ENCODE results near the gene MPLKIP. TPM values are rescaled to one million over a fixed set of nuclear protein-coding genes. Genes with fewer than 3 reads are reported as not detected.
"Not testable (repeated sequence)": the region's sequence is repeated elsewhere in the genome, so short reads cannot be mapped to it uniquely, and the experiment has no call there.

Gene MPLKIP
- total RNA-seq, 1 experiment from 2014 or later: 43.8 TPM

DNA sequence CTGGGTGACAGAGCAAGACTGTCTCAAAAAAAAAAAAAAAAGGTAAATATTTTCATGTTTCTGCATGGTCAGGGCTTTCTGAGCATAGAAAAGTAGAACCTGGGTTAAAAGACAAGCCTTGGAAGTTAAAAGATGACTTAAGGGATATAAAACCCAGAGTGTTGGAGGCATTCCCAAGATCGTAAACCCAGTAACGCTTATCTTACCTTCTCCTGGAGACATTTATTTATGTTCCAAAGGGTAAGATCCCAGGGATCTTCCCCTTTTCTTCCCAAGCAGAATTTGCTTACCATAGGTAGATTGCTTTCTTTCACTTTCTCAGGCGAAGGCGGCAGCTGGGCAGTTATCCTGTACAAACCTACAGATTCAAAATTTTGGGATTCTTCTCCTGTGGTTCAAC is 22.6 kb upstream of the MPLKIP start:
- TF ChIP-seq, protein P1, sequence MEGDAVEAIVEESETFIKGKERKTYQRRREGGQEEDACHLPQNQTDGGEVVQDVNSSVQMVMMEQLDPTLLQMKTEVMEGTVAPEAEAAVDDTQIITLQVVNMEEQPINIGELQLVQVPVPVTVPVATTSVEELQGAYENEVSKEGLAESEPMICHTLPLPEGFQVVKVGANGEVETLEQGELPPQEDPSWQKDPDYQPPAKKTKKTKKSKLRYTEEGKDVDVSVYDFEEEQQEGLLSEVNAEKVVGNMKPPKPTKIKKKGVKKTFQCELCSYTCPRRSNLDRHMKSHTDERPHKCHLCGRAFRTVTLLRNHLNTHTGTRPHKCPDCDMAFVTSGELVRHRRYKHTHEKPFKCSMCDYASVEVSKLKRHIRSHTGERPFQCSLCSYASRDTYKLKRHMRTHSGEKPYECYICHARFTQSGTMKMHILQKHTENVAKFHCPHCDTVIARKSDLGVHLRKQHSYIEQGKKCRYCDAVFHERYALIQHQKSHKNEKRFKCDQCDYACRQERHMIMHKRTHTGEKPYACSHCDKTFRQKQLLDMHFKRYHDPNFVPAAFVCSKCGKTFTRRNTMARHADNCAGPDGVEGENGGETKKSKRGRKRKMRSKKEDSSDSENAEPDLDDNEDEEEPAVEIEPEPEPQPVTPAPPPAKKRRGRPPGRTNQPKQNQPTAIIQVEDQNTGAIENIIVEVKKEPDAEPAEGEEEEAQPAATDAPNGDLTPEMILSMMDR (conservative IDR thresholded peaks at IDR 0.05; ENCODE audit: low read depth, low read length): no peak
- no peak for TF ChIP-seq EZH2 (IDR thresholded peaks at IDR 0.05; ENCODE audit: borderline replicate concordance, low read depth, low read length, poor library complexity, severe bottlenecking)
- H3K4me1 ChIP-seq (ENCODE audit: insufficient read depth, low read length, poor library complexity, severe bottlenecking): no peaks in the 10 kb centered on the region
- no TSS peak for BruUV-seq (replicated peaks)
- H3K9me3 ChIP-seq (ENCODE audit: low read depth, low read length, poor library complexity, severe bottlenecking): no peaks in the 10 kb centered on the region
- ChIA-PET CTCF (no interaction called here), POLR2A (ENCODE audit: low non-redundant PET) (no interaction called here)
- intact Hi-C loops (cut with micrococcal nuclease; ENCODE audit: unreplicated experiment): no loop called here
- H3K27me3 ChIP-seq (replicated peaks; ENCODE audit: insufficient read depth, low read depth, low read length, poor library complexity): no peaks in the 10 kb centered on the region
- H3K27ac ChIP-seq (ENCODE audit: low read depth, low read length, poor library complexity, severe bottlenecking): no peak overlapping the region
- no peak for DNase-seq (ENCODE audit: low spot score)
- H3K4me3 ChIP-seq (ENCODE audit: low read depth, low read length, poor library complexity, severe bottlenecking): no peak overlapping the region
- H3K36me3 ChIP-seq (ENCODE audit: insufficient read depth, low read length, poor library complexity, severe bottlenecking): no peaks in the 10 kb centered on the region

DNA sequence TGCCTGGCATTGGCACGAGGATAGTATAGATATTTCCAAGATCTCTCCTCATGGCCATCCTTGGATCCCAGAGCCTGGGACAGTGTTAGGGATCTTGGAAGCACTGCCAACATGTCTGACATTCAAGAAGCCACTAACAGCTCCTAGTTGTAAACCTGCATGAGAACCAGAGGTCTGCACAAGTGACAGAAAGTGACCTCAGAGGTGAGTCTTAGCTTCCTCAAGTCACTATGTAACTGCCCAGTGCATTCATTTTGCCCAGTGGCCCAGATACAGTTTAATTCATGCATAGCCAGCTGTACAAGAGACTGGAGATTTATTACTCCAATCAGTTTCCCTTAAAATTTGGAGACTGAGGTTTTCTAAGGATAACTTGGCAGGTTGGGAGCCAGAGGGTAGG is 17.1 kb upstream of the MPLKIP start:
- no peaks in the 10 kb centered on the region for H3K4me1 ChIP-seq (ENCODE audit: insufficient read depth, low read length, poor library complexity, severe bottlenecking)
- ChIA-PET POLR2A (ENCODE audit: low non-redundant PET) (interaction anchor here (0.6 kb wide), 1 partner anchor 255 kb away, joined by 3 read pairs; no protein-coding TSS in a partner anchor), CTCF (no interaction called here)
- H3K27ac ChIP-seq (ENCODE audit: low read depth, low read length, poor library complexity, severe bottlenecking): no peak overlapping the region
- no peaks in the 10 kb centered on the region for H3K36me3 ChIP-seq (ENCODE audit: insufficient read depth, low read length, poor library complexity, severe bottlenecking)
- BruUV-seq (replicated peaks): no TSS peak
- no peaks in the 10 kb centered on the region for H3K9me3 ChIP-seq (ENCODE audit: low read depth, low read length, poor library complexity, severe bottlenecking)
- H3K4me3 ChIP-seq (ENCODE audit: low read depth, low read length, poor library complexity, severe bottlenecking): no peak overlapping the region
- TF ChIP-seq, protein P1 (conservative IDR thresholded peaks at IDR 0.05; ENCODE audit: low read depth, low read length): no peak
- no peak for TF ChIP-seq EZH2 (IDR thresholded peaks at IDR 0.05; ENCODE audit: borderline replicate concordance, low read depth, low read length, poor library complexity, severe bottlenecking)
- intact Hi-C loops (cut with micrococcal nuclease; ENCODE audit: unreplicated experiment): no loop called here
- no peaks in the 10 kb centered on the region for H3K27me3 ChIP-seq (replicated peaks; ENCODE audit: insufficient read depth, low read depth, low read length, poor library complexity)
- no peak for DNase-seq (ENCODE audit: low spot score)

DNA sequence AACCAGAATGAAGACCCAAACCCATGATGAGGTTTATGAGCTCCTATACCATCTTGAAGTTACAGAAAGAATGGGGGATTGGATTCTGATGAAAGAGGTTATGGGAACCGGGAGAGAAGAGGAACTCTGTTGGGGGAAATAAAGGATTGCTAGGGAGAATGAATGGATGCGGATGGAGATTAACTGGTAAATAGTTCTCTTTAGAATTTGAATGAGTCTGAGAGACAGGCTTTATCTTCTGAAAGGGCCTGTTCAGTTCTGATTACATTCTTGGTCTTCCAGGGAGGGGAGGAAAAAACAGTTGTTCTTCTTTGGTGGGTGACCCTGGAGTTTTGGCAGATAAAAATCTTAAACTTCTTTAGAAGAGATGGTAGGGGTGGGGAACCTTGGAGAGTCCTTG is 14.2 kb upstream of the MPLKIP start:
- intact Hi-C loops (cut with micrococcal nuclease; ENCODE audit: unreplicated experiment): no loop called here
- Histone ChIP-seq H3K4me3 (ENCODE audit: low read depth, low read length, poor library complexity, severe bottlenecking) (no peak overlapping the region), H3K4me1 (ENCODE audit: insufficient read depth, low read length, poor library complexity, severe bottlenecking) (no peaks in the 10 kb centered on the region), H3K36me3 (ENCODE audit: insufficient read depth, low read length, poor library complexity, severe bottlenecking) (no peaks in the 10 kb centered on the region), H3K27me3 (replicated peaks; ENCODE audit: insufficient read depth, low read depth, low read length, poor library complexity) (no peaks in the 10 kb centered on the region), H3K9me3 (ENCODE audit: low read depth, low read length, poor library complexity, severe bottlenecking) (no peaks in the 10 kb centered on the region), H3K27ac (ENCODE audit: low read depth, low read length, poor library complexity, severe bottlenecking) (no peak overlapping the region)
- TF ChIP-seq EZH2 (IDR thresholded peaks at IDR 0.05; ENCODE audit: borderline replicate concordance, low read depth, low read length, poor library complexity, severe bottlenecking): no peak
- ChIA-PET CTCF (no interaction called here), POLR2A (ENCODE audit: low non-redundant PET) (no interaction called here)
- no TSS peak for BruUV-seq (replicated peaks)
- no peak for DNase-seq (ENCODE audit: low spot score)

DNA sequence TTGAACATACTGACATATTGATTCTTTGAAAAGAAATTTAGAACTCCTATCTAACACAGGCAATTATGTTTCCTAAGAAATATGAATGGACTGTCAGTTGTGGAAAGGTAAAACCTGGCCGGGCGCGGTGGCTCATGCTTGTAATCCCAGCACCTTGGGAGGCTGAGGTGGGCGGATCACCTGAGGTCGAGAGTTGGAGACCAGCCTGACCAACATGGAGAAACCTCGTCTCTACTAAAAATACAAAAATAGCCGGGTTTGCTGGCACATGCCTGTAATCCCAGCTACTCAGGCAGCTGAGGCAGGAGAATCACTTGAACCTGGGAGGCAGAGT is 13.8 kb upstream of the MPLKIP start:
- H3K4me3 ChIP-seq (ENCODE audit: low read depth, low read length, poor library complexity, severe bottlenecking); intact Hi-C loops (cut with micrococcal nuclease; ENCODE audit: unreplicated experiment); CTCF ChIA-PET; H3K27ac ChIP-seq (ENCODE audit: low read depth, low read length, poor library complexity, severe bottlenecking); H3K36me3 ChIP-seq (ENCODE audit: insufficient read depth, low read length, poor library complexity, severe bottlenecking); BruUV-seq (replicated peaks); DNase-seq (ENCODE audit: low spot score); POLR2A ChIA-PET (ENCODE audit: low non-redundant PET); H3K4me1 ChIP-seq (ENCODE audit: insufficient read depth, low read length, poor library complexity, severe bottlenecking); H3K9me3 ChIP-seq (ENCODE audit: low read depth, low read length, poor library complexity, severe bottlenecking); H3K27me3 ChIP-seq (replicated peaks; ENCODE audit: insufficient read depth, low read depth, low read length, poor library complexity): not testable (repeated sequence)

Data from A673 (cell line).